Naive thymus-derived CD8-positive, alpha-beta T cell (primary cell): Measurements from ENCODE around the gene HSD17B2. TPM values are rescaled to one million over a fixed set of nuclear protein-coding genes. Genes with fewer than 3 reads are reported as not detected.
"Not testable (repeated sequence)": the region's sequence is repeated elsewhere in the genome, so short reads cannot be mapped to it uniquely, and the experiment has no call there.

Experiments
- ATAC-seq, 2 donors: fragments of 150-1000 bp; cut with Tn5 transposase in 1 of 2; sonication (Bioruptor Pico), chemical (Tn5 transposase) in 1 of 2; 1 replicate in 1 of 2; 2 replicates in 1 of 2; pipeline ENCODE4 v1.10.0; 2021; ENCODE audit warnings: mild to moderate bottlenecking in 2 of 2, moderate library complexity in 2 of 2
- POLR2A ChIA-PET: fragments of 350-600 bp; sonication (Branson Sonifier 250); formaldehyde crosslinking; loops from one replicate; lab custom pipeline; 2021; ENCODE audit warnings: antibody characterized with exemption; lab: Charles Lee
- DNase-seq, 10 donors: peaks; one replicate each; pipeline versions ENCODE4 v3.0.0 to v3.0.0-alpha.2; 2020 to 2022
- H3K27ac Mint-ChIP-seq, 10 donors: one replicate each; pipeline ENCODE4 v1.8.0; 2020 to 2022; ENCODE audit warnings: mild to moderate bottlenecking in 10 of 10, mixed read lengths in 10 of 10, moderate library complexity in 4 of 10, inconsistent platforms in 1 of 10
- H3K27me3 Mint-ChIP-seq, 5 donors: one replicate each; pipeline ENCODE4 v1.8.0; 2021 to 2022; ENCODE audit warnings: mixed read lengths in 5 of 5
- H3K36me3 Mint-ChIP-seq, 3 donors: one replicate each; pipeline ENCODE4 v1.8.0; 2020 to 2022; ENCODE audit warnings: mixed read lengths in 3 of 3, mild to moderate bottlenecking in 2 of 3, inconsistent platforms in 1 of 3
- H3K4me1 Mint-ChIP-seq, 4 donors: one replicate each; pipeline ENCODE4 v1.8.0; 2021 to 2022; ENCODE audit warnings: mixed read lengths in 4 of 4
- H3K4me3 Mint-ChIP-seq, 10 donors: one replicate each; pipeline ENCODE4 v1.8.0; 2020 to 2022; ENCODE audit warnings: mild to moderate bottlenecking in 10 of 10, mixed read lengths in 10 of 10, moderate library complexity in 6 of 10, inconsistent platforms in 1 of 10
- H3K9me3 Mint-ChIP-seq, 9 donors: one replicate each; pipeline ENCODE4 v1.8.0; 2020 to 2022; ENCODE audit warnings: mixed read lengths in 9 of 9, mild to moderate bottlenecking in 3 of 9, inconsistent platforms in 1 of 9, moderate library complexity in 1 of 9
- polyA plus RNA-seq, 3 donors: library from polyadenylated mRNA; unstranded; fragments of 300-500 nt; fragmentation: Illumina TruSeq; gene quantifications; one replicate each; pipeline ENCODE4 v1.2.3, GENCODE V29; 2021
- total RNA-seq, 8 experiments: library from RNA in 2 of 8; stranded (reverse) in 2 of 8; gene quantifications; one replicate each; pipeline ENCODE4 v1.2.3 and lab custom pipeline; 2021 to 2026

The HSD17B2 gene
- total and polyA plus RNA-seq, 5 experiments from 2014 or later = 0.16 TPM; not detected in 4

DNA sequence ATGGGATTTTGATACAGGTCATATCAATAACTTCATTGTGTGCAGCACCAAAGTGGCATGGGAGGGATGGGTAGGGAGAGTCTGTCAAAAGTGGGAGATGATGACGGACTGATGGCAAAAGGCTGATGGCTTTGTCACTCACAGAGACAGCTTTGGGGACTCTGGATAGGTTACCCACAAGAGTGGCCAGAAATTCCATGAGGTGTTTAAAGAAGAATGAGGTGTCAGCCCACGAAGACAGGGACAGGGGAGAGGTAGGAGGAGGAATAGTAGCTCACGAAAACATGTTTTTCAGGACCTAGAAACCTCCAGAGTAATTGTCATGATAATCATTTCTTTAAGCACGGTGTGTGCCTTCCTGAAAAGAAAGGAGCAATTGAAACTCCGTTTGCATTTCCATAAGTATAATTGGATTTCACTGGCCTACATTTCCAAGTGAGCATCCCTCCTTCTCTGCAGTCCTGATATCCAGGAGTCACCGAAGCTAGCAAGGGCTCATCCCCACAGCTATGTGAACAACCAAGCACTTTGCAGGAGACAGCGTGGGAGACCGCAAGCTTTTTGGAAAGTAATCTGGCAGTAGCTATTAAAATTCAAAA, 60.0 kb downstream of the HSD17B2 start:
- Mint-ChIP-seq H3K4me3 (no peak overlapping the region), H3K36me3 (peaks cover 0 to 6% (median 3%) of the 10 kb centered on the region in 3 donors), H3K9me3 (peaks cover 0 to 5% (median 2%) of the 10 kb centered on the region in 9 donors), H3K4me1 (peaks cover 1 to 8% (median 3%) of the 10 kb centered on the region in 4 donors), H3K27me3 (peaks cover 12 to 31% (median 13%) of the 10 kb centered on the region in 5 donors), H3K27ac (no peak overlapping the region)
- POLR2A ChIA-PET = interaction anchor here (1.3 kb wide), 1 partner anchor 75 kb away, joined by 3 read pairs; the partner anchor contains the start of gene MPHOSPH6
- DNase-seq = no peak
- no peak for ATAC-seq

DNA sequence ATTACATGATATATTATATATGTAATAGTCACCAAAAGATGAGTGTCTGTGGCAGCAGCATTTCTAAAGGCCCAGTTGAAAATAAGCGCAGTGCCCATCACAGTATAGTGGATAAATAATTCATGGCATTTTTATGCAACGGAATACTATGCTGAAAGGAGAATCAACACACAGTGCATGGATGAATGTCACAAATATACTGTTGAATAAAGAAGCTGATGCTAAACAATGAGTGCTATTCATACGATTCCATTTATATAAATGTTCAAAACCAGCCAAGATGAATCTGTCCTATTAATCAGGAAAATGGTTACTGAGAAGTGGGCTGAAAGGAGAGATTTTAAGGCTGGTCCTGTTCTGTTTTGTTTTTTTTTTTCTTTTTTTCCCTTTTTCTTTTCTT, 61.6 kb downstream of the HSD17B2 start:
- POLR2A ChIA-PET = no interaction called here

GRCh38 chr16:82105107-82105506, 70.1 kb downstream of the HSD17B2 start:
- POLR2A ChIA-PET = no interaction called here
- Mint-ChIP-seq H3K4me1 (peaks cover 0 to 4% (median 0%) of the 10 kb centered on the region in 4 donors), H3K27me3 (peaks cover 0 to 10% (median 5%) of the 10 kb centered on the region in 5 donors), H3K4me3 (no peak overlapping the region), H3K36me3 (peaks cover 0 to under 1% (median 0%) of the 10 kb centered on the region in 3 donors), H3K27ac (no peak overlapping the region), H3K9me3 (peaks cover 0 to 1% (median 0%) of the 10 kb centered on the region in 9 donors)
- ATAC-seq (no peak), DNase-seq (no peak)

More for the DNA sequence above, 61.6 kb downstream of the HSD17B2 start:
- peaks cover 1 to 8% (median 3%) of the 10 kb centered on the region in 4 donors for H3K4me1 Mint-ChIP-seq
- H3K27ac Mint-ChIP-seq = no peak overlapping the region
- peaks cover 0 to 7% (median 3%) of the 10 kb centered on the region in 3 donors for H3K36me3 Mint-ChIP-seq
- peaks cover 0 to 6% (median 2%) of the 10 kb centered on the region in 9 donors for H3K9me3 Mint-ChIP-seq
- no peak overlapping the region for H3K4me3 Mint-ChIP-seq
- ATAC-seq = no peak
- no peak for DNase-seq
- H3K27me3 Mint-ChIP-seq = peaks cover 4 to 22% (median 9%) of the 10 kb centered on the region in 5 donors

DNA sequence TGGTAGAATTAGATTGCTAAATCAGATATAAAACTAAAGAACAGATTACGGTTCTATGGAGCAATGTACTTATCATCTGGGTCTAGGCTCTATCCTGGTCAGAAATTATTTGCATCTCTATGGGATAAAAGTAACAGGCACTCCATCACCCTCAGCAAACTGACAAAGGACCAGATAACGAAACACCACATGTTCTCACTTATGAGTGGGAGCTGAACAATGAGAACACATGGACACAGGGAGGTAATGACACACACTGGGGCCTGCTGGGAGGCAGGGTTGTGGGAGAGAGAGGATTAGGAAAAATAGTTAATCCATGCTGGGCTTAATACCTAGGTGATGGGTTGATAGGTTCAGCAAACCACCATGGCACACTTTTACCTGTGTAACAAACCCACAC, 73.0 kb downstream of the HSD17B2 start:
- Mint-ChIP-seq H3K27ac (no peak overlapping the region), H3K4me3 (no peak overlapping the region), H3K4me1 (peaks cover 0 to 4% (median 0%) of the 10 kb centered on the region in 4 donors), H3K27me3 (peaks cover 0 to 8% (median 4%) of the 10 kb centered on the region in 5 donors), H3K9me3 (no peaks in the 10 kb centered on the region), H3K36me3 (no peaks in the 10 kb centered on the region)
- DNase-seq (no peak), ATAC-seq (no peak)
- POLR2A ChIA-PET = no interaction called here

- peaks cover 0 to 8% (median 4%) of the 10 kb centered on the region in 5 donors for H3K27me3 Mint-ChIP-seq
- no peak overlapping the region for H3K27ac Mint-ChIP-seq
- no peak for ATAC-seq
- no peaks in the 10 kb centered on the region for H3K36me3 Mint-ChIP-seq
- peaks cover 0 to 4% (median 0%) of the 10 kb centered on the region in 4 donors for H3K4me1 Mint-ChIP-seq
- no peak overlapping the region for H3K4me3 Mint-ChIP-seq
- H3K9me3 Mint-ChIP-seq = no peaks in the 10 kb centered on the region
- POLR2A ChIA-PET = no interaction called here
- DNase-seq = no peak
Observed at GRCh38 chr16:82108774-82109173, 73.7 kb downstream of the HSD17B2 start.

DNA sequence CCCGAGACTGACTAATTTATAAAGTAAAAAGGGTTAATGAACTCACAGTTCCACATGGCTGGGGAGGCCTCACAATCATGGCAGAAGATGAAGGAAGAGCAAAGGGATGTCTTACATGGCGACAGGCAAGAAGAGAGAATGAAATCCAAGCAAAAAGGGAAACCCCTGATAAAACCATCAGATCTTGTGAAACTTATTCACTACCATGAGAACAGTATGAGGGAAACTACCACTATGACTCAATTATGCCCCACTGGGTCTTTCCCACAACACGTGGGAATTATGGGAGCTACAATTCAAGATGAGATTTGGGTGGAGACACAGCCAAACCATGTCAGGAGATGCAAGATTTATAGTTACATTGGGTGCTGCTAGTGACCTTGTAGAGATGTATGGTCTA, 74.2 kb downstream of the HSD17B2 start:
- H3K4me1 Mint-ChIP-seq, H3K27me3 Mint-ChIP-seq, H3K36me3 Mint-ChIP-seq, POLR2A ChIA-PET, H3K9me3 Mint-ChIP-seq, H3K27ac Mint-ChIP-seq, DNase-seq, ATAC-seq, H3K4me3 Mint-ChIP-seq: not testable (repeated sequence)

GRCh38 chr16:82111944-82112343, 76.9 kb downstream of the HSD17B2 start:
- Mint-ChIP-seq H3K27me3 (peaks cover 0 to 8% (median 2%) of the 10 kb centered on the region in 5 donors), H3K9me3 (no peaks in the 10 kb centered on the region), H3K4me1 (no peaks in the 10 kb centered on the region), H3K27ac (no peak overlapping the region), H3K36me3 (no peaks in the 10 kb centered on the region), H3K4me3 (no peak overlapping the region)
- DNase-seq (no peak), ATAC-seq (no peak)
- POLR2A ChIA-PET = no interaction called here

- no peak for DNase-seq
- POLR2A ChIA-PET = no interaction called here
- Mint-ChIP-seq H3K27me3 (peaks cover 0 to 6% (median 0%) of the 10 kb centered on the region in 5 donors), H3K4me1 (no peaks in the 10 kb centered on the region), H3K36me3 (no peaks in the 10 kb centered on the region), H3K4me3 (no peak overlapping the region), H3K9me3 (no peaks in the 10 kb centered on the region), H3K27ac (no peak overlapping the region)
- ATAC-seq = no peak
Observed at GRCh38 chr16:82113741-82114140, 78.7 kb downstream of the HSD17B2 start.

- POLR2A ChIA-PET = no interaction called here
- no peak for ATAC-seq
- Mint-ChIP-seq H3K36me3 (no peaks in the 10 kb centered on the region), H3K27ac (no peak overlapping the region), H3K27me3 (peaks cover 0 to 2% (median 0%) of the 10 kb centered on the region in 5 donors), H3K4me3 (no peak overlapping the region), H3K4me1 (no peaks in the 10 kb centered on the region), H3K9me3 (no peaks in the 10 kb centered on the region)
- DNase-seq = no peak
Observed at GRCh38 chr16:82116535-82116934, 81.5 kb downstream of the HSD17B2 start.

- H3K27ac Mint-ChIP-seq = no peak overlapping the region
- H3K9me3 Mint-ChIP-seq = peaks cover 0 to 3% (median 0%) of the 10 kb centered on the region in 9 donors
- POLR2A ChIA-PET = no interaction called here
- H3K36me3 Mint-ChIP-seq = no peaks in the 10 kb centered on the region
- H3K4me3 Mint-ChIP-seq = no peak overlapping the region
- peaks cover 0 to under 1% (median 0%) of the 10 kb centered on the region in 5 donors for H3K27me3 Mint-ChIP-seq
- ATAC-seq (no peak), DNase-seq (no peak)
- no peaks in the 10 kb centered on the region for H3K4me1 Mint-ChIP-seq
Observed at GRCh38 chr16:82118749-82119148, 83.7 kb downstream of the HSD17B2 start.

DNA sequence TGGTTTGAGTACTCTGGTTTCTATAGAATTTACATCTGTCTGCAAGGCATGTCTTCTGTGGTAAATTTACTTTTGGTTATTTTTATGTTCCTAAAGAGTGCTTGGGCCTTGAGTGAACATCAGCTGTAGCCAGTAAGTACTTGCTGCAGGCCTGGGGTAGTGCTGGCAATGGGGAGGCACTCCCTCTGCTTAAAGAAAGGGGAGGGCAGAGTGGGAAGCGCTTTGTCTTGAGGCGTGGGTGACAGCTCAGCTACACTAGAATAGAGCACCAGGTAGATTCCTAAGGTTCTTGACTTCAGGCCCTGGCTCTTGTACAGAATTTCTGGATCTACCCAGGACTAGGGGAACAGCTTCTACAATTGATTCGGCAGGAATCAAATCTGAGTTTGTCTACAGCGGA, 84.4 kb downstream of the HSD17B2 start:
- Mint-ChIP-seq H3K4me1 (no peaks in the 10 kb centered on the region), H3K36me3 (no peaks in the 10 kb centered on the region), H3K9me3 (peaks cover 0 to 5% (median 0%) of the 10 kb centered on the region in 9 donors), H3K27ac (no peak overlapping the region), H3K4me3 (no peak overlapping the region), H3K27me3 (no peaks in the 10 kb centered on the region)
- ATAC-seq (no peak), DNase-seq (no peak)
- POLR2A ChIA-PET = no interaction called here

DNA sequence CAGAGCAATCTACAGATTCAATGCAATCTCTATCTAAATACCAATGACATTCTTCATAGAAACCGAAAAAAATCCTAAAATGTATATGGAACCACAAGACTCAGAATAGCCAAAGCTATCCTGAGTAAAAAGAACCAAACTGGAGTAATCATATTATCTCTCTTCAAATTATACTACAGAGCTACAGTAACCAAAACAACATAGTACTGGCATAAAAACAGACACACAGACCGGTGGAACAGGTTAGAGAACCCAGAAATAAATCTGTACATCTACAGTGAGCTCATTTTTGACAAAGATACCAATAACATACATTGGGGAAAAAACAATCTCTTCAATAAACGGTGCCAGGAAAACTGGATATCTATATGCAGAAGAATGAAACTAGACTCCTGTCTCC, 89.6 kb downstream of the HSD17B2 start:
- POLR2A ChIA-PET = no interaction called here
- H3K9me3 Mint-ChIP-seq = peaks cover 0 to 30% (median 2%) of the 10 kb centered on the region in 9 donors

GRCh38 chr16:82129881-82130280, 94.8 kb downstream of the HSD17B2 start:
- Mint-ChIP-seq H3K27ac (no peak overlapping the region), H3K4me1 (peaks cover 4 to 18% (median 16%) of the 10 kb centered on the region in 4 donors), H3K36me3 (peaks cover 0 to 13% (median 6%) of the 10 kb centered on the region in 3 donors), H3K9me3 (peaks cover 0 to 30% (median 4%) of the 10 kb centered on the region in 9 donors), H3K4me3 (no peak overlapping the region), H3K27me3 (peaks cover 0 to 4% (median 0%) of the 10 kb centered on the region in 5 donors)
- DNase-seq (no peak), ATAC-seq (no peak)
- POLR2A ChIA-PET = no interaction called here

More for the DNA sequence above, 89.6 kb downstream of the HSD17B2 start:
- Mint-ChIP-seq H3K36me3 (peaks cover 0 to 13% (median 6%) of the 10 kb centered on the region in 3 donors), H3K4me1 (no peaks in the 10 kb centered on the region), H3K4me3 (no peak overlapping the region), H3K27me3 (peaks cover 0 to 4% (median 0%) of the 10 kb centered on the region in 5 donors), H3K27ac (no peak overlapping the region)
- DNase-seq (no peak), ATAC-seq (no peak)
